HepG2 (cell line): ENCODE data around the gene MRI1. TPM values are rescaled to one million over a fixed set of nuclear protein-coding genes. Genes with fewer than 3 reads are reported as not detected.

Source experiments
- ATAC-seq: fragments of 200-7000 bp; cut with Tn5 transposase; 3 replicates; pipeline ENCODE4 v1.9.1; 2020; ENCODE audit warnings: mild to moderate bottlenecking, moderate library complexity
- BruUV-seq: library from RNA; stranded (reverse); fragments of 400-500 nt; replicated peaks from 2 replicates; lab custom pipeline; 2021; lab: Mats Ljungman, UMichigan
- CTCF ChIA-PET: fragments of 300-600 bp; formaldehyde crosslinking; extraction: SDS; loops from one replicate; lab custom pipeline; 2021; ENCODE audit warnings: low total read pairs, inconsistent platforms, low intra/inter-chr PET ratio; lab: Yijun Ruan, JAX
- POLR2A ChIA-PET: fragments of 350-600 bp; sonication (Branson Sonifier 250); formaldehyde crosslinking; loops from one replicate; lab custom pipeline; 2020; ENCODE audit warnings: antibody characterized with exemption, inconsistent platforms; lab: Yijun Ruan, JAX
- DNase-seq: peaks from one replicate; pipeline ENCODE4 v3.0.0-alpha.2; 2015; ENCODE audit warnings: low spot score
- FAIRE-seq: peaks from 3 replicates; lab custom pipeline; 2011; peaks lifted over from hg19 to GRCh38; lab: Jason Lieb, UNC
- H2AFZ ChIP-seq: one replicate; pipeline ENCODE4 v1.6.1; 2011; ENCODE audit warnings: low read length, inconsistent platforms
- H3K27ac ChIP-seq: fragments of 300-600 bp; 3 replicates; pipeline ENCODE4 v1.8.0; 2011; ENCODE audit warnings: mixed run types, mild to moderate bottlenecking, mixed read lengths, low read length, inconsistent platforms; ENCODE audit not compliant: insufficient read depth; ENCODE audit errors: extremely low read length
- H3K27me3 ChIP-seq, 2 experiments: fragments of 200-600 bp in 1 of 2; 2 replicates in 1 of 2; 3 replicates in 1 of 2; pipeline versions ENCODE4 v1.6.0 to v1.8.0; 2011; ENCODE audit warnings: low read length in 2 of 2, mild to moderate bottlenecking in 2 of 2, moderate library complexity in 2 of 2, inconsistent platforms in 1 of 2; ENCODE audit not compliant: insufficient read depth in 2 of 2, control insufficient read depth in 1 of 2
- H3K36me3 ChIP-seq, 2 experiments: fragments of 200-600 bp in 1 of 2; replicated peaks in 1 of 2; 2 replicates in 1 of 2; 3 replicates in 1 of 2; pipeline versions ENCODE4 v1.5.1 to v1.8.0; 2011; ENCODE audit warnings: low read length in 2 of 2, inconsistent platforms in 1 of 2; ENCODE audit not compliant: insufficient read depth in 2 of 2, control insufficient read depth in 1 of 2
- H3K4me1 ChIP-seq: 2 replicates; pipeline ENCODE4 v1.5.1; 2012; ENCODE audit warnings: low read length, inconsistent platforms; ENCODE audit not compliant: insufficient read depth
- H3K4me2 ChIP-seq: 2 replicates; pipeline ENCODE4 v1.6.0; 2011; ENCODE audit warnings: low read depth, low read length, inconsistent platforms
- H3K4me3 ChIP-seq, 3 experiments: fragments of 200-600 bp in 1 of 3; sonication (generic), shearing (Covaris generic) in 1 of 3; replicated peaks in 1 of 3; 2 replicates each; pipeline ENCODE4 v1.5.1; 2011 to 2016; ENCODE audit warnings: low read length in 3 of 3, inconsistent platforms in 2 of 3, low read depth in 2 of 3, mild to moderate bottlenecking in 2 of 3, control low read depth in 1 of 3, mixed read lengths in 1 of 3; ENCODE audit not compliant: insufficient read depth in 1 of 3
- H3K79me2 ChIP-seq: one replicate; pipeline ENCODE4 v1.6.1; 2011; ENCODE audit warnings: low read length, inconsistent platforms; ENCODE audit not compliant: insufficient read depth
- H3K9ac ChIP-seq: 2 replicates; pipeline ENCODE4 v1.6.0; 2011; ENCODE audit warnings: mild to moderate bottlenecking, low read depth, low read length, inconsistent platforms; ENCODE audit not compliant: insufficient read depth
- H3K9me3 ChIP-seq: 2 replicates; pipeline ENCODE4 v1.5.1; 2012; ENCODE audit warnings: mild to moderate bottlenecking, low read length
- H4K20me1 ChIP-seq: 2 replicates; pipeline ENCODE4 v1.6.0; 2011; ENCODE audit warnings: inconsistent platforms, mild to moderate bottlenecking, low read length, moderate library complexity; ENCODE audit not compliant: insufficient read depth
- AGO2 ChIP-seq: fragments of 200-400 bp; formaldehyde crosslinking; optimal IDR thresholded peaks from 2 replicates; pipeline ENCODE3; 2017; ENCODE audit warnings: mild to moderate bottlenecking, low read depth, low read length, moderate library complexity
- HOXA5 ChIP-seq: sonication (generic); formaldehyde crosslinking; IDR thresholded peaks from 2 replicates; pipeline ENCODE4 v1.4.0; 2020; ENCODE audit warnings: missing genetic modification reagents
- KAT2B ChIP-seq: fragments of 150-350 bp; IDR thresholded peaks from 2 replicates; pipeline ENCODE4 v1.6.1; 2014; ENCODE audit warnings: low read depth, low read length, borderline replicate concordance
- KDM3A ChIP-seq: IDR thresholded peaks from 2 replicates; pipeline ENCODE4 v1.6.1; 2018; ENCODE audit warnings: low read depth, missing compliant biosample characterization
- KDM5B ChIP-seq: sonication (generic); formaldehyde crosslinking; IDR thresholded peaks from 2 replicates; pipeline ENCODE4 v1.4.0; 2020; ENCODE audit warnings: missing genetic modification reagents, mild to moderate bottlenecking, borderline replicate concordance
- NFKB2 ChIP-seq: sonication (generic); formaldehyde crosslinking; IDR thresholded peaks from 2 replicates; pipeline ENCODE4 v1.4.0; 2020; ENCODE audit warnings: missing genetic modification reagents, borderline replicate concordance
- NR0B2 ChIP-seq: sonication (generic); formaldehyde crosslinking; IDR thresholded peaks from 2 replicates; pipeline ENCODE4 v1.4.0; 2020; ENCODE audit warnings: mild to moderate bottlenecking, missing genetic modification reagents
- PPARG ChIP-seq: conservative IDR thresholded peaks from 2 replicates; pipeline ENCODE4 v1.6.1; 2016; ENCODE audit warnings: missing biosample characterization, missing genetic modification reagents
- PRDM4 ChIP-seq: sonication (generic); formaldehyde crosslinking; IDR thresholded peaks from 2 replicates; pipeline ENCODE4 v1.9.0; 2021; ENCODE audit warnings: missing genetic modification reagents, borderline replicate concordance
- RBFOX2 ChIP-seq: fragments of 200-400 bp; formaldehyde crosslinking; IDR thresholded peaks from 2 replicates; pipeline ENCODE4 v1.6.1; 2017; ENCODE audit warnings: low read depth, mild to moderate bottlenecking, low read length
- TOE1 ChIP-seq: sonication (generic); formaldehyde crosslinking; IDR thresholded peaks from 2 replicates; pipeline ENCODE4 v1.4.0; 2020; ENCODE audit warnings: mild to moderate bottlenecking, missing genetic modification reagents
- ZBTB40 ChIP-seq, 2 experiments: fragments of 450-650 bp in 1 of 2; sonication (generic) in 1 of 2; formaldehyde crosslinking in 1 of 2; IDR thresholded peaks; 2 replicates each; pipeline versions ENCODE4 v1.6.1 to v1.8.0; 2016 to 2022; ENCODE audit warnings: antibody characterized with exemption in 1 of 2, mild to moderate bottlenecking in 1 of 2, missing genetic modification reagents in 1 of 2
- WGBS: methylation state at CpG from one replicate; pipeline ENCODE4 v1.1.6; 2017; ENCODE audit warnings: low lambda C conversion rate; 5-methylcytosine and 5-hydroxymethylcytosine counted together
- in situ Hi-C: cut with HindIII; loops from 2 replicates; pipeline ENCODE4 v1.10.0; 2017; ENCODE audit warnings: low pct_unique_long_range_greater_than_20kb; ENCODE audit not compliant: extremely low pct_ligation_motif_present
- intact Hi-C: fragments of 100-400 bp; cut with micrococcal nuclease; formaldehyde crosslinking; loops from one replicate; pipeline ENCODE4 v1.10.0; 2022; ENCODE audit not compliant: unreplicated experiment
- polyA plus RNA-seq, 8 experiments: library from polyadenylated mRNA; depleted of rRNA in 3 of 8; stranded (reverse) in 7 of 8; unstranded in 1 of 8; fragments of >200 nt; fragmentation: Illumina TruSeq in 4 of 8; extraction: Trizol in 4 of 8; gene quantifications; 2 replicates each; pipeline versions ENCODE4 v1.2.1 to v1.2.3, GENCODE V29; 2011 to 2016; ENCODE audit warnings: low read depth in 4 of 8, missing spikeins in 1 of 8, mixed read lengths in 1 of 8; ENCODE audit not compliant: insufficient read depth in 1 of 8
- total RNA-seq, 5 experiments: library from RNA; depleted of rRNA; stranded (reverse); fragments of >200 nt; fragmentation: Illumina TruSeq; extraction: Trizol; gene quantifications; 2 replicates each; pipeline ENCODE4 v1.2.3, GENCODE V29; 2016; ENCODE audit warnings: low read depth in 1 of 5

The MRI1 gene
- total and polyA plus RNA-seq, 2 of the 13 experiments (the other 11 are each of a cell fraction or from before 2014, with no cell fraction given): 20.1 to 20.6 TPM

GRCh38 chr19:13758795-13759194 lies 5.5 kb upstream of the MRI1 start:
- no peaks in the 10 kb centered on the region for H4K20me1 ChIP-seq
- 97% methylated on average over 22 of the region's 24 CpGs for WGBS
- H3K27me3 ChIP-seq: no peaks in the 10 kb centered on the region
- no peak for DNase-seq
- BruUV-seq: no TSS peak
- H3K4me2 ChIP-seq: no peak overlapping the region
- peaks cover 20 to 40% of the 10 kb centered on the region in 2 experiments for H3K36me3 ChIP-seq
- H2AFZ ChIP-seq: no peak overlapping the region
- no peak for ATAC-seq
- no peak overlapping the region for H3K4me3 ChIP-seq
- no peaks in the 10 kb centered on the region for H3K9me3 ChIP-seq
- H3K9ac ChIP-seq: no peak overlapping the region
- ChIA-PET POLR2A (no interaction called here), CTCF (no interaction called here)
- intact Hi-C loops (no loop called here), in situ Hi-C loops (loop anchor here (25.0 kb wide), 1 partner anchor 304 kb away; the partner anchor contains the start of genes MISP3 and PALM3)
- FAIRE-seq: no peak
- 0 out of 2 replicates have a peak, but pooled peaks cover 6% of the 10 kb centered on the region for H3K4me1 ChIP-seq
- peaks cover under 1% of the 10 kb centered on the region for H3K79me2 ChIP-seq
- H3K27ac ChIP-seq: no peak overlapping the region
- no peak for TF ChIP-seq NR0B2
- TF ChIP-seq KDM5B (CRISPR knock-in tag): no peak
- no peak for TF ChIP-seq PPARG (CRISPR knock-in tag)
- no peak for TF ChIP-seq TOE1 (CRISPR knock-in tag)
- TF ChIP-seq KDM3A (CRISPR knock-in tag): no peak
- no peak for TF ChIP-seq HOXA5 (CRISPR knock-in tag)
- peak; percentile 73 for TF ChIP-seq AGO2
- TF ChIP-seq ZBTB40 (IDR thresholded peaks at IDR 0.05): no peak
- TF ChIP-seq ZBTB40 (CRISPR knock-in tag; IDR thresholded peaks at IDR 0.05): no peak
- TF ChIP-seq RBFOX2: peak; percentile 49
- TF ChIP-seq KAT2B: no peak
- TF ChIP-seq PRDM4 (CRISPR knock-in tag): no peak
- TF ChIP-seq NFKB2: no peak
